ENCODE results near the gene CIT.

DNA sequence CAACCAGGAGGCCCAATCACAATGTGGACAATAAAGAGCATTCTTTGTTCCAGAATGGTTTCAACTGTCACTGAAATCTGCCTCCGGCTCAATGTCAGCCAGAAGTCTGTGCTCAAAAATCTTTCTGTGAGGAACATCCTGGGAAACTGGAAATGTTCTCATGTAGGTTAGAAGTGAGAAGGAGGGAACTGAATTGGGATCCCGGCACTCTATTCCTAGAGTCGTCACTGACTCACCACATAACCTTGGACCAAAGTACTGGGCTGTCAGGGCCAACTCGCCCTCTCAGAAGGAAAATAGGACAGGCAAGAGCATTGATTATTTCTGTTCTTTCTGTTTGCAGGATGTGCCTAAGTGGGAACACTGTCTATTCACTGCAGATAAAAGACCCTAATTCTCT lies 151.6 kb downstream of the CIT start:
- TF ChIP-seq, protein P1, sequence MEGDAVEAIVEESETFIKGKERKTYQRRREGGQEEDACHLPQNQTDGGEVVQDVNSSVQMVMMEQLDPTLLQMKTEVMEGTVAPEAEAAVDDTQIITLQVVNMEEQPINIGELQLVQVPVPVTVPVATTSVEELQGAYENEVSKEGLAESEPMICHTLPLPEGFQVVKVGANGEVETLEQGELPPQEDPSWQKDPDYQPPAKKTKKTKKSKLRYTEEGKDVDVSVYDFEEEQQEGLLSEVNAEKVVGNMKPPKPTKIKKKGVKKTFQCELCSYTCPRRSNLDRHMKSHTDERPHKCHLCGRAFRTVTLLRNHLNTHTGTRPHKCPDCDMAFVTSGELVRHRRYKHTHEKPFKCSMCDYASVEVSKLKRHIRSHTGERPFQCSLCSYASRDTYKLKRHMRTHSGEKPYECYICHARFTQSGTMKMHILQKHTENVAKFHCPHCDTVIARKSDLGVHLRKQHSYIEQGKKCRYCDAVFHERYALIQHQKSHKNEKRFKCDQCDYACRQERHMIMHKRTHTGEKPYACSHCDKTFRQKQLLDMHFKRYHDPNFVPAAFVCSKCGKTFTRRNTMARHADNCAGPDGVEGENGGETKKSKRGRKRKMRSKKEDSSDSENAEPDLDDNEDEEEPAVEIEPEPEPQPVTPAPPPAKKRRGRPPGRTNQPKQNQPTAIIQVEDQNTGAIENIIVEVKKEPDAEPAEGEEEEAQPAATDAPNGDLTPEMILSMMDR (IDR thresholded peaks at IDR 0.05) = no peak
- no peak for TF ChIP-seq POLR2A (IDR thresholded peaks at IDR 0.05)

All from Peyer's patch (tissue), 4 donors.